ENCODE measurements around the gene KRT37. TPM values are rescaled to one million over a fixed set of nuclear protein-coding genes. Genes with fewer than 3 reads are reported as not detected.

Gene KRT37
- total RNA-seq, 1 donor from 2014 or later: not detected

DNA sequence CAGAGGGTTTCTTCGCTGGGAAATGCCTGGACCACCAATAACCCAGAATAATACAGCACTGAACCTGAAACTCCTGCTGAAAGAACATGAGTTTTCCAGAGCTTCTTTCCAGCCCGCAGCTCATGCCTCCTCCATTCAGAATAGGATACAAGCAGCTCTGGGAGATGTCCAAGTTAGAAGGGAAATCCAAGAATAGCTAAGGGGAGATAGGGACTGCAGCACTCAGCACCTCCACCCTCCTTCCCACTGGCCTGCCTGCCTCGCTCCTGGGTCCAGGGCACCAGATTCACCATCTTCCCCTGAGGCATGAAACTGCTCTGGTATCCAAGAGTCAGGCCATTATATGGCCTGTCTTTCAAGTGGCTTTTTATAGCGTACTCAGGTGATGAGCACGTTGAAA lies 31.1 kb downstream of the KRT37 start:
- H3K27ac ChIP-seq: no peak overlapping the region
- DNase-seq (no peak), ATAC-seq (no peak)
- no peaks in the 10 kb centered on the region for H3K36me3 ChIP-seq
- no peak overlapping the region for H3K4me3 ChIP-seq
- no peaks in the 10 kb centered on the region for H3K4me1 ChIP-seq
- intact Hi-C loops (cut with DNase I): no loop called here
- no peaks in the 10 kb centered on the region for H3K27me3 ChIP-seq (ENCODE audit: low read depth)
- no peaks in the 10 kb centered on the region for H3K9me3 ChIP-seq
- no peak for TF ChIP-seq CTCF (IDR thresholded peaks at IDR 0.05)

GRCh38 chr17:41392278-41392677 lies 32.1 kb downstream of the KRT37 start:
- H3K36me3 ChIP-seq: no peaks in the 10 kb centered on the region
- H3K9me3 ChIP-seq: no peaks in the 10 kb centered on the region
- H3K4me1 ChIP-seq: no peaks in the 10 kb centered on the region
- TF ChIP-seq CTCF (IDR thresholded peaks at IDR 0.05): no peak
- no peak overlapping the region for H3K4me3 ChIP-seq
- ATAC-seq (no peak), DNase-seq (no peak)
- no peaks in the 10 kb centered on the region for H3K27me3 ChIP-seq (ENCODE audit: low read depth)
- H3K27ac ChIP-seq: no peak overlapping the region
- intact Hi-C loops (cut with DNase I): no loop called here

DNA sequence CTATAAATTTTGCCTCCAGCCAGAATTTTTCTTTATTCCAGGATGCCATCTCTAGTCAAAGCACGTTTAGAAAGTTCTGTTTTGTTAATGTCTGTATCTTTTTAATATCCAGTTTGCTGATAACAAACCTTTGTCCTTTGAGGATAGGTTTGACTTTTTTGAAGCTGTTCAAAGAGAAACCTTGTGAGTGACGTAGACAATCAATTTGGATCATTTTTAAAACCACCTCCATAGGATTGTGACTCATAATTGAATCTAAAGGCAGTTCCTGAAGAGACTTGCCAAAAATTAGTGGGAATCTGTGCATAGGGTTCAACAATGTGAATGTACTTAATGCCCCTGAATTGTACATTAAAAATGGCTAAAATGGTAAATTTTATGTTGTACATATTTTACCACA lies 32.9 kb downstream of the KRT37 start:
- Histone ChIP-seq H3K9me3 (peaks cover 4% of the 10 kb centered on the region), H3K36me3 (no peaks in the 10 kb centered on the region), H3K27me3 (ENCODE audit: low read depth) (no peaks in the 10 kb centered on the region), H3K27ac (no peak overlapping the region), H3K4me1 (no peaks in the 10 kb centered on the region), H3K4me3 (no peak overlapping the region)
- DNase-seq (no peak), ATAC-seq (no peak)
- TF ChIP-seq CTCF (IDR thresholded peaks at IDR 0.05): no peak
- intact Hi-C loops (cut with DNase I): no loop called here

DNA sequence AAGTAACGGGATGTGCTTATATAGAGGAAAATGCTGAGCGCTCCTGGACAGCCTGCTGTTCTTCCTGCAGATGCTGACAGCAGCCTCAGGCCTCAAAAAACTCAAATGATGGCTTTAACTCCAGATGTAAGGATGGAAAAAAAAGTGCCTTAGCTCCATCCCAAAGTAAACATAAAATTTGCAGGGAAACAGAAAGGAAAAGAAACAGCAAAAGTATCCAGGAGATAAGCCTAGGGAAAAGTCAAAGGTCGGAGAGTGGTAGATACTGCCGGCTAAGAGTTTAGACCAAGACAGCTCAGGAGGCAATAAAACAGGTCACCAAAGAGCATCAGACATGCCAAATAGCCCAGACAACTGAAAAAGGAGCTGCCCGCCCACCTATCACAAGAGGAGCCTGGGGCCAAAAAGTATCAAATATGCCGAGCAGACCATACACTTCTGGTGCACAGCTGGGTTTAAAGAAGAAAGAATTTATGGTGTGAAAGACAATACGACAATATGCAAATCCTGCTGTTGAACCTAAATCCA lies 33.9 kb downstream of the KRT37 start:
- no peak overlapping the region for H3K4me3 ChIP-seq
- no peaks in the 10 kb centered on the region for H3K36me3 ChIP-seq
- H3K27ac ChIP-seq: no peak overlapping the region
- H3K27me3 ChIP-seq (ENCODE audit: low read depth): no peaks in the 10 kb centered on the region
- DNase-seq (no peak), ATAC-seq (no peak)
- TF ChIP-seq CTCF (IDR thresholded peaks at IDR 0.05): no peak
- peaks cover 7% of the 10 kb centered on the region for H3K9me3 ChIP-seq
- intact Hi-C loops (cut with DNase I): no loop called here
- no peaks in the 10 kb centered on the region for H3K4me1 ChIP-seq

- Histone ChIP-seq H3K27ac (no peak overlapping the region), H3K36me3 (no peaks in the 10 kb centered on the region), H3K4me1 (no peaks in the 10 kb centered on the region), H3K27me3 (ENCODE audit: low read depth) (no peaks in the 10 kb centered on the region), H3K9me3 (peaks cover 7% of the 10 kb centered on the region), H3K4me3 (no peak overlapping the region)
- intact Hi-C loops (cut with DNase I): no loop called here
- no peak for ATAC-seq
- DNase-seq: no peak
- no peak for TF ChIP-seq CTCF (IDR thresholded peaks at IDR 0.05)
Observed at GRCh38 chr17:41387670-41388069, 36.7 kb downstream of the KRT37 start.

GRCh38 chr17:41386227-41386626 lies 38.2 kb downstream of the KRT37 start:
- Histone ChIP-seq H3K4me1 (no peaks in the 10 kb centered on the region), H3K4me3 (no peak overlapping the region), H3K36me3 (no peaks in the 10 kb centered on the region), H3K27ac (no peak overlapping the region), H3K27me3 (ENCODE audit: low read depth) (peaks cover 6% of the 10 kb centered on the region), H3K9me3 (peaks cover 7% of the 10 kb centered on the region)
- TF ChIP-seq CTCF (IDR thresholded peaks at IDR 0.05): no peak
- ATAC-seq: no peak
- no peak for DNase-seq
- intact Hi-C loops (cut with DNase I): no loop called here

Measured in lower lobe of right lung (tissue), 2 donors.